Activated CD4-positive, CD25-positive, alpha-beta regulatory T cell (primary cell): Measurements from ENCODE around the gene WNT9B.

ENCODE experiments used
- DNase-seq, 4 experiments: peaks; one replicate each; lab custom pipeline; 2025; lab: John Stamatoyannopoulos, UW

Gene WNT9B, protein sequence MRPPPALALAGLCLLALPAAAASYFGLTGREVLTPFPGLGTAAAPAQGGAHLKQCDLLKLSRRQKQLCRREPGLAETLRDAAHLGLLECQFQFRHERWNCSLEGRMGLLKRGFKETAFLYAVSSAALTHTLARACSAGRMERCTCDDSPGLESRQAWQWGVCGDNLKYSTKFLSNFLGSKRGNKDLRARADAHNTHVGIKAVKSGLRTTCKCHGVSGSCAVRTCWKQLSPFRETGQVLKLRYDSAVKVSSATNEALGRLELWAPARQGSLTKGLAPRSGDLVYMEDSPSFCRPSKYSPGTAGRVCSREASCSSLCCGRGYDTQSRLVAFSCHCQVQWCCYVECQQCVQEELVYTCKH

DNA sequence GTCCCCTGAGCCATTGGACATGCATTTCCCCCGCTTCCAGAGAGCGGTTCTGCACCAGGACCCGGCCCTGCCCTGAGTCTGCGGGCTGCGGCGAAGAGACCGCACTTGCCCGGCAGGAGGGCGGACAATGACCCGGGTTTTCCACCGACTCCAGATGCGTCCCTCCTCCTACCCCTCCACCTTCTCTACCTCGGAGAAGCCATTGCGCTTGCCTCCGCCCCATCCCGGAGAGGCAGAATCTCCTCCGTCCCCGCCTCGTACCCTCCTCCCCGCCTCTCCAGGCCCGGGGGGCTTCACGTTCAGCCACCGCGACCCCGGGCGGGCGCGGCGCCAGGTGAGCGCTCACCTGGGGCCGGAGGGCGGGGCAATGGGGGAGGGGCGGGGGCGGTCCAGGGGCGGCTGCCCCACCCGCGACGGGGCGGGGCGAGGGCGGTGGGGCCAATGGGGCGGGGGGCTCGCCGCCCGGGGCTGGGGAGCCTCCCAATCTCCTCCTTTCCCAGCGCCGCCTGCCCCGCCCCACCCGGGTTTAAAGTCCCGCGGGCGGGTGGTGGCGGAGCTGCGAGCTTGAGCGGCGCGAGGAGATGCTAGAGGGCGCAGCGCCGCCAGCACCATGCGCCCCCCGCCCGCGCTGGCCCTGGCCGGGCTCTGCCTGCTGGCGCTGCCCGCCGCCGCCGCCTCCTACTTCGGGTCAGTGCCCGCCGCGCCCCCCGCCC lies at the start of gene WNT9B:
TSS of gene WNT9B (plus strand) at position 555 of the 713 bp plus-strand sequence. CDS start at position 611, 56 bp downstream.
- no peak for DNase-seq

DNA sequence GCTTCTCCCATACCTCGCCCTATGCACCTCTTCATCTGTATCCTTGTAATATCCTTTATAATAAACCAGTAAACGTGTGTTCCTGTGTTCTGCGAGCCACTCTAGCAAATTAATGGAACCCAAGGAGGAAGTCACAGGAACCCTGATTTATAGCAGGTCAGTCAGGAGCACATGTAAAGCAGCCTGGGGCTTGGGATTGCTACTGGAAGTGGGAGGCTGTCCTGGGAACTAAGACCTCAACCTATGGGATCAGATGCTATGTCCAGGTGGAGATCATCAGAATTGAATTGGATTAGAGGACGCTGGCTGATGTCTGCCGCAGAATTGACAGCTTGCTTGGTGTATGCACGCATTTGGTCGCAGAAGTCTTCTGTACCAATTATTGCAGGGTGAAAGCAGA lies 48.6 kb upstream of the WNT9B start:
- DNase-seq = no peak

DNA sequence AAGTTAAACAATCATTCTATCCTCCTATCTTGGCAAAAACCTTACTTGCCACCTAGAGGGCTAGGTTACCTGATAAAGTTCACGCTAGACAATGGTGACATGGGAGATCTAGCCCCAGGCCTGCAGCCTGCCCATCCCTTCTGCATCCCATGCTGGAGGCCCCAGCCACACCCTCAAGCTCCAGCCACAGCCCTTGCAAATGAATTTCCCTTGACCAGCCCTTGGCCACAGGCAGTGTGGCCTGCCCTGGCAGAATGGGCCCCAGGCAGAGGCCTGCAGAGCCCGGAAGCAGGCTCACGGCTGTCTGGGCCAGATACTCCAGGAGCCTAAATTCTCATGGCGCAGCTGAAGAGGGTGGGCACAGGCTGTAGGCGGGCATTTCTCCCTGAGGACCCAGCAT lies 47.8 kb upstream of the WNT9B start:
- DNase-seq = no peak

DNA sequence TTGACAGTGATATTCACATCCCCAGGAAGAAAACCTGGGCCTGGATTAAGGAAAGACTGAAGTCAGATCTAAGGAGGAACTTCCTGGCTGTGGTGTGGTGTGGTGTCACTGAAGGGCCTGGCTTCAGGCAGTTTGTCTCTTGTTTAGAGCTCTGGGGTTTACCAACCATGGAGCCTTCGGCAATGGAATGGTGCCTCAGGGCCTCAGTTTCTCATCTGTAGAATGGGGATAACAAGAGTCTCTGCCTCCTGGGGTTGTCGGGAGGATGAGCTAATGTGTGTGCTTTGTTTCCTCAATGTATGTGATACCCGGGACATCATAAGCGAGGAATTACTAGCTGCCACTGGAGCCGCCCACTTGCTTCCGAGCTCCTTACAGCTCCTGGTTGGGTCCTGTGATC lies 45.6 kb upstream of the WNT9B start:
- no peak for DNase-seq

DNA sequence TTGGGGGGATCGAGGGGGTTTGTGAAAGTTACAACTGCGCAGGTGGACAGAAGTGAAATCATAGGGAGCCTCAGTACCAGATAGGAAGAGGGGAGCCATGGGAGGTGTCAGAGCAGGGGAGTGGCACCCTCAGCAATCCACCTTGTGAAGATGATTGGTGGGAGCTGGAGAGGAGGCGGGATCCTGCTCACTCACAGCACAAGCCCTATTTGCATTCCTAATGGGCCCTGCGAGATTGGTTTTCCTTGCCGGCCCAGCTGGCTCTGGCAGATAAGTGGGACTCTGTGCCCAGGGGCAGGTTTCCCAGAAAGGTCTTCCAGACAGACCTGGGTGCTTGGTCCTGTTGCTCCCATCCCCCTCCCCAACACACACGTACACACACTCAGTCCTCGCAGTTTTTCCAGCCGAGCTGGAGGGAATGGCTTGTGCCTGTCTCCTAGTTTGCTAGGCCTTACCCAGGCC lies 42.2 kb upstream of the WNT9B start:
- no peak for DNase-seq

DNA sequence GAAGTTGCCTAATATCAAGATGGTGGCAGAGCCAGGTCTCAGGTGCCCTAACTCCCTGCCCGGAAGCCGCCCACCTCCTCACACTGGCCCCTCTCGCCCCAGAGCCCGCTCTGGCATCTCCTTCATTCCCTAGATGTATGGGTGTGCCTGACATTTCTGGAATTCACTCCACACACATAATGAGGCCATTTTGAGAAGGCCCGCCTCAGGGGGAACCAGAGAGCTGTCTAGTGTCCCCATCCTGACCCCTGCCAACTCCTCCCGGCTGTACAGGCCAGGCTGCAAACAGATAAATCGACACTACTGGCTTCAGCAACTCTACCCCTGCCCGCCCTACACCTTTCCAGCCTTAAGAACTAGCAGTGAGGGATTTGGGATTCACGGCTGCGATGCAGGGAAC lies 40.5 kb upstream of the WNT9B start:
- no peak for DNase-seq

DNA sequence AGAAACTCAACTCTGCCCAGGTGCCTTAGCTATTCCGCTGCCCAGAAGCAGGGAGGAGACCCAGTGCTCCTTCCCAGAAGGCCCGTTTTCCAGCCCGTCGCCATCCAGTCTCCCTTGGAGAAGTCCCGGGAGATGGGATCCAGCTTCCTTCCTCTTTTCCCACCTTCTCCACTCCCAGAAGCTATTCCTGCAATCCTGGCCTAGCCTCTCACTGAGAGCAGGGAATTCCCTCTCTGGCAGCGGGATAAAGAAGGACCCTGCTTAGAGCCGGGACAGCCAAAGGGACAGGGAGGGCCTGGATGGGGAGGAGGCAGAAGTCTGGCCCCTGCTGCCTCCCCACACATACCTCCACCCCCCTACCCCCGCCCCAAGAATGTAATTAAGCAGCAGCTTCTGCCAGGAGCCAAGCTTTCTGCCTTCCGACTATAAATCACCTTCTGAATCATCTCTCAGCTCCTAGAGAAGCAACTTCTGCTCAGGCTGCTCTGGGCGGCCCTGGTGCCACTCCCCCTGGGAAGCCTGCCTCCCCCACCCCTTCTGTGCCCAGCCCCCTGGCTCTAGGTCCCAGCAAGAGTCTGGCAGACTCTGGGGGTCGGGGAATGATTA lies 39.3 kb upstream of the WNT9B start:
- no peak for DNase-seq

DNA sequence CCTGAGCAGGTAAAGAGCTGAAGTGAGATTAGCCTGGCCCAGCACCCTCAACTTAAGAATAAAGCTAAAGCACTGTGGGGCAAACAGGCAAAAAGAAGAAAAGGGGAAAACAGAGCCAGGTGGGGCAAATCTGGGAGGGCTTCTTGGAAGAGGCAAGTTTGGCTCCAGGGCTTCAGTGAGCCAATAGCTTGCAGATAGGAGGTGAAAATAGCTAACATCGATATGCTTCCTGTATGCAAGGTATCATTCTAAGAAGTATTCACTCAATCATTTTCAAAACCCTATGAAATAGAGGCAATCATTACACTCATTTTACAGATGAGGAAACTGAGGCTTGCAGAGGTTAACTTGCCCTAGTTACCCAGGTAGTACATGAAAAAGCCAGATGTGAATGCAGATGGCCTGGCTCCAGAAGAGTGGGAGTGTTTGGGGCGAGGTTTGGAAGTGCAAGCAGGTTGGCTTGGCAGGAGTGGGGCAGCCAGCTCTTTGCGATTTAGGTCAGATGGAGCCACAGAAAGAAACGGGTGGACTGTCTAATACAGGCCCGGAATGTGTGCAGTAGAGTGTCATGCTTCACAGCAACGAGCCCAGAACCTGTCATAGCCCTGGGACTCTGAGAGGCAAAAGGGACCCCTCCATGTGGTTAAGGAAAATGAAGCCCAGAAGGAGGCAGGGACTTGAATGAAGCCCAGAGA lies 38.6 kb upstream of the WNT9B start:
- no peak for DNase-seq

DNA sequence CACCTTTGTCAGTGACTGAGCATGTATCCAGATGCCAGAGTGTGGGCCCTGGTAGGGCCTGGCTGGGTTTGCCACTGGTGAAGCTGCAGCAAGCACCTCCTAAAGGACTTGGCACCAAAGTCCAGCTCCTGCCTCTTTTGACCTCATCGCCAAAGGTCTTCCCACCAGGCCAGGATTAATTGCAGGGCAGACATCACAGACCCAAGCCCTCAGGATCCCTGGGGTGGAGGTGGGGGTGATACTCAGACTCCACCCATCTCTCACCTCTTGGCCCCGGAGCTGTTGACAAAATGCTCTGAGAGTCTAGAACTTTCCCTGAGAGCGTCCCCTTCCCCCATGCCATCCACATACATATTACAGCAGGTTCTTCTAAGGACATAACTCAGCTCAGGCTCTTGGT lies 37.5 kb upstream of the WNT9B start:
- DNase-seq = no peak

DNA sequence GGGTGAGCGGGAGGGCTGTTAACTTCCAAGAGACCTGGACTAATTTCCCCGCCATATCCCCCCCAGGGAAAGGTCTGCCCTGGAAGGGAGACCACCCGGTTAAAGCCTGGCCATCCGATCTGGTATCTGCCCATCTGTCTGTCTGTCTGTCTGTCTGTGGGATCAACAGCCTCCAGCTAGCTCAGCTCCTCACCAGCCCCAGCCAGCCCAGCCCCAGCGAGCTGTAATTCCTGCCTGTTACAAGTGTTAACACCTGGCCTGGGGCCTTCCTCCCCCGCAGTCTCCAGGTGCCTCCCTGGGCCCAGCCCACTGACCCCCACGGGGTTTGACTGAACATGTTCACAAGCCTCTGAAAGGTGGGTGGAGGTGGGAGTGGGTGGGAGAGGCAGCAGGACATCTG lies 36.9 kb upstream of the WNT9B start:
- DNase-seq = no peak

DNA sequence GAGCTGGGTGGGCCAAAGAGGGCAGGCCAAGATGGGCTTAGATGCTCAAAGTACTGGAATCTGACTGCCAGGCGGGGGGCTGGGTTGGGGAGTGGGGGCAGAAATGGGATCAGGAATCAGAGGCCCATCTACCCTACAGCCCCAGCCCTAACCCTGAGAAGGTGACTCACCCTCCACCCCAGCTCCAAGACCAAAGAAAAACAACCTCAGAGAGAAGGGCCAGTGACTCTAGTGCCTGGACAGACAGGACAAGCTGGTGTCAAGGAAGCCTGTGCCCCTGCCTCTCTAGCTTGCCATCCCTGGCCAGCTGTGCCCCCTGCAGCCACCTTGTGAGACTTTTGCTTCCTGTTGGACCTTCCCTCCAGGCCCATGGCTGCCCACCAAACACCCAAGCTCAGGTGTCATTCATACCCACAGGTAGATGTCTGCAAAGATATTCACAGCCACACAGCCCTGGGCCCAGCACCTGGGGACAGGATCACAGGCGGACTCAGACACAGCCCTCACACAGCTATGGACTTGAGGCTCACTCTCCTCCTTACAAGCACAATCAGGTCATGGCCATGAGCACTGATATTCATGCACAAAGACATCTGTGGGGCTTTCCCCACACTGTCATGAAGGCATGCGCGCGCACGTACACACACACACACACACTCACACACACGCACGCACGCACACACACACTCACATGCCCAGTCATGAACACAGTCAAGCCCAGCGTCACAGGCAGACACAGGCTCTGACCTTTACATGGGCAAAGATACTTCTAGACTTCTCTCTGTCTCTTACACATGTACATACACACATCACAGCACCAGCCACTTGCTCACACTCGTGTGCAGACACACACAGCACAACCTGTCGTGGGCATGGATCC lies 35.7 kb upstream of the WNT9B start:
- no peak for DNase-seq

DNA sequence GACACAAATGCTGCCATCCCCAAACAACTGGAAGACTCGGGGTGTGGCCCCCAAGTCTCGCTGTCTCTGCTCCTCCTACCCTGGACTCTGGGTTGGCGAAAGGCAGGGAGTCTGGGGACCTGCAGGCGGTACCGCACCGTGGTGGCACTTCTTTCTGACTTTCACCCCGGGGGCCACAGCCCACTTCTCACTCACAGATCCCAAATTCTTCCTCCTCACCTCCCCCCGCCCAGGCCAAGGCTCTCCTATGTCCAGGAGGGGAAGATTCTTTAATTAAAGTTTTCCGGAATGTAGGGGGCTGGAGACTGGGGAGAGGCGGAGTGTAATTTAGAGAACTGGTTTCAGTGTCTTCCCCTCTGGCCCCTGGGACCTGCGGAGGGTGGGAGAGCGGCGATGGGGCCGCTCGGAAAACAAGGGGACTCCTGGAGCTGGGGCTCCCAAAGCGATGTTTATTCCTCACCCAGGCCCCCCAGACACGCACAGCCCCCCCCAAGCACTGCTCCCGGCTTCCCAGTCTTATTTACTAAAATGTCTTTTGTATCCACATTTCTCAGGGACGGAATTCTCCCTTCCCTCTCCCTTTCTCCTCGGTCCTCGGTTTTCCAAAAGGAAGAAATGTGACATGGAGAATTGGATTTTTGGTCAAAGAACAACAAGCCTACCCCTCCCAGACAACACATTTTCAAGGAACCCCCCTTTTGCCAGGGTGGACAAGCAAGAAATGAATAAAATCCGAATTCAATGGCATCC lies 34.1 kb upstream of the WNT9B start:
- no peak for DNase-seq

DNA sequence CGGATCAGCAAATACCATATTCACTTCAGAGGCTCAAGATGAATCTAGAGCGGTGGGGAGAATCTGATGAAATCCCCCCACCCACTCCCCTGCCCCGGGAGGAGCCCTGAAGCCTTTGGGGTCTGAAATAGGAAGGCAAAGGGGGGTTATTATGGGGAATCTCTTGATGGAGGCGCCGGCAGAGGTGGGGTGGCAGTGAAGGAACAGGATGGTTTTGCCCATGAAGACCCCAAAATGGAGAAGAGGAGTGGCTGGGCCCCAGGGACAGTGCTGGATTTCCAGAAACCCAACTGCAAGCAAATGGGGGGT lies 33.5 kb upstream of the WNT9B start:
- DNase-seq = no peak

DNA sequence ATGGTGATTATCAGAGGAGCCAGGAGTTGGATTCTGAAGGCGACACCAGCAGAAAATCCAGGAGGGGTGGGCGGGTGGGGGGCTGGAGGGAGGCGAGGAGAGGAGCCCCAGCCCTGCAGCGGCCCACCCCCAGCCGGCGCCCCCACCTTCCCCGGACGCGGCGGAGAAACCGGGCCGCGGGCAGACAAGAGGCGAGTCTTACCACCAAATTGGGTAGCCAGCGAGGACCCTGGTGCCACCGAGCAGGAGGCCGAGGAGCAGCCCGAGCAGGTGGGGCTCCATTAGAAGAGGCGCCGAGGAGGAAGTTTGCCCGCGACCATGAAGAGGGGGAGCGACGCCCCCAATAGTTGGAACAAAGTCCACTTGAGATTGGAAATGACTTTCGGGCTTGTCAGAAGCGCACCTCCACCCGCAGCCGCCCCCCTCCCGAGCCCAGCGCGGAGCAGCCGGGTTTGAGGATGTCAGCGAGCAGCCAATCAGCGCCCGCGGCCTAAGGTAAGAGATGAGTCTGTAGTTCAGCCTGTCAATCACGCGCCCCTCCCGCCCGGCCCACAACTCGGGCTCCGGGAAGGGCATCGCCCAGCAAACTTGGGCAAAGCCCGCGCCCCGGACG lies 33.0 kb upstream of the WNT9B start, which contains the start of gene WNT3:
TSS of gene WNT3 (minus strand) at position 377 of the 613 bp plus-strand sequence. CDS start at position 282, 95 bp downstream.
- DNase-seq = peak in 1 of 4 experiments; percentile 41

DNA sequence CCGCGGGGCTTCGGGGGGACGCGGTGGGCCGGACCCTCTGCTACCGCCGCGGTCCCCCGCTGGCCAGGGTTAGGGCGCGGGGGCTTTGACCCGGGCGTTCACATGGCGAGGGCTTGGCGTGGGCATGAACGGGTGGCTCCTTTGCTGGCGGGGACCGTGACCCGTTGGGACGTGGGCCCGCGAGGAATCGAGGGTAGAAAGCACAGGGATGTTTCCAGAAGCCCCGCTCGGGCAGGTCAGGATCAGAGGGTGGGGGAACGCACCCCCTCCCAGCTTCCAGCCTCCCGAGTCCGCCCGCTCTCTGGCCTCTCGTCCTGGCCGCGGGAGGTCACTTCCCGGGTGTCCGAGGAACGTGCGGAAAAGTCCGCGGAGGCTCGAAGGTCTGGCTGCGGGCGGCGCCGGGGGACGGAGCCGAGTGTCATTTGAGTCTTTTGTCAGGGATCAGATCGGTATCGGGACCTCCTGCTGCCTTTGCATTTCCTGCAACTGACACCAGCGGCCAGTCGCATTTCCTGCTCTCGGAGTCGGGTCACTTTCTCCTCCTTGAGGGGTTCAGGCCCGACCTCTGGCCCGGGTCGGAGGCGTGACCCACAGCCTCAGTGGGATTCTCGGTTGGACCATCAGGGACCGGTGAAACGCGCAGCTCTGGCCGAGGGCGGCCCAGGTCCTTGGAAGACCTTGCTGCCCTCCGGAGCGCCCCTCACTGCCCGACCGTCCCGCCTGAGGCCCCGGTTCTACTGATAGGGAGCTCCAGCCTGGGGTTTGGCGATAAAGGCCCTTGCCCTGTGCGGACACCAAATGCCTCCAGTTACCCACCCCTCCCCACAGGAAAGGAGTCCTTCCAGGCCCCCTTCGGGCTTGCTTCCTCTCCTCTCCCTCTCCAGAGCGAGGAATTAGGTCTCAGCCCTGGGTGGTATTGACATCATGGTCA lies 32.2 kb upstream of the WNT9B start:
- no peak for DNase-seq

DNA sequence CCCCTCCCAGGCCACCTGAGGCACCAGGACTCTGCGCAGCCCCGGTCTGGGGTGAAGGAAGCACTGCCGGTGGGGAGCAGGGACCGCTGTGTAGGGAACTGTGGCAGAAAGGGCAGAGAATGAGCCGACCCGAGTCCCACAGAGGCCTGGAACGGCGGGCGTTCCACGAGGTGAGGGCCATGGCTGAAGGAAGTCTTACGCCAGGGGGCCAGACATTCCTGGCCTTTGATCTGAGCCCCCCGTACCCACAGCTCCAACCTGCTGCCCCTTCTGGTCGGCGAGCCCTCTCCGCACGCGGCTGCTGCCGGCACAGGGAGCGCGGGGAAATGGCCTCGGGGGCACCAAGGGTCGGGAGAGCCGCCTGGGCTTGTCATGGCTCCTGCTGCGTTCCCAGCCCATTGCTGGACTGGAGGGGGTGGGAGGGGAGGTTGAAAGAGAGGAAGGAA lies 31.5 kb upstream of the WNT9B start:
- no peak for DNase-seq

DNA sequence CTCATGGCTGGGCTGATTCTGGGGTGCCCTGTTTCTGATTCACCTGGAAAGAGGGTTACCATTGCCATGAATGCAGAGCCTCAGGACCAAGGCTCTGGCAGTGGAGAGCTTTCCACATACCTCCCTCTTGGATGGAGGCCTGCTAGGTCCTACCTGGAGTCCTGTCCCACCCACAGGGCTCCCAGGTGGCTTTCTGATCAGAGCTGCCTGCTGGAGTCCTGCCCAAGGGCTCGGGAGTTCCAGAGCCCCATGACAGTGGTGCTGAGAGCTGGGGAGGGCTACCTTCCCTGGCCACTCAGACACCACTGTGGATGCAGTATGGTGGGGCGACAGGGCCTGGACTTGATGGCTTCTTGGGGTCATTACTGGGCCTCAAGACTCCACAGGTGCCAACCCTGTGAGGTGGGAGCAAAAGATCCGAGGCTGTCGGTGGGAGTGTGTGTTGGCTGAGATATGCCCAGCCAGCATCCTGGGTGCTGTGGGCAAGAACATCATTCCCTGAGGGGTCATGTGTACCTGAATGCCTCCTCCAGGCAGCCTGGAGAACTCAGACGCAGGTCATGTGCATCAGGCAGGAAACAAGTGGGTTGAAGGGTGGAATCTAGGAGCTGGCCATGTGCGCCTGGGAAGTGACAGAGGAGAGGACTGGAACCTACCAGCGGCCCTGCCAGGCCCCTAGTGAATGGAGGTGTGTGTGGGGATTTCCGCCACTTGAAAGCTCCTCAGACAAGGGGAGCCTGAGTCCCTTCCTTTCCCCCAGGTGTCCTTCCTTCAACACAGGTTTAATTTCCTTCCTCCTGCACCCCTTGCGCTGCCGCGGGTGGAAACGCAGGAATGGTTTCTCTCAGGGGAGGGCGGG lies 30.6 kb upstream of the WNT9B start:
- DNase-seq = no peak
